Gastroesophageal sphincter (tissue), 4 donors: ENCODE measurements around the gene TRAT1. TPM values are rescaled to one million over a fixed set of nuclear protein-coding genes. Genes with fewer than 3 reads are reported as not detected.

Experiments
- ATAC-seq: fragments of 150-250 bp; one replicate; pipeline ENCODE4 v1.9.1; 2016; ENCODE audit warnings: mild to moderate bottlenecking, moderate library complexity
- H3K27ac ChIP-seq, 4 donors: fragments of 200-600 bp; sonication (generic) in 3 of 4; 1 replicate in 3 of 4; 2 replicates in 1 of 4; pipeline ENCODE4 v1.5.1; 2016 to 2019
- H3K27me3 ChIP-seq: fragments of 200-600 bp; sonication (generic); one replicate; pipeline ENCODE4 v1.5.1; 2019
- H3K36me3 ChIP-seq, 2 donors: fragments of 200-600 bp; sonication (generic); one replicate each; pipeline ENCODE4 v1.5.1; 2019; ENCODE audit warnings: control low read depth in 1 of 2
- H3K4me1 ChIP-seq, 3 donors: fragments of 200-600 bp; sonication (generic); 1 replicate in 2 of 3; 2 replicates in 1 of 3; pipeline ENCODE4 v1.5.1; 2016 to 2019; ENCODE audit warnings: control low read depth in 2 of 3
- H3K4me3 ChIP-seq, 2 donors: fragments of 200-600 bp; sonication (generic); one replicate each; pipeline ENCODE4 v1.5.1; 2019; ENCODE audit warnings: mild to moderate bottlenecking in 1 of 2, moderate library complexity in 1 of 2
- H3K9me3 ChIP-seq, 3 donors: fragments of 200-600 bp; sonication (generic); one replicate each; pipeline ENCODE4 v1.5.1; 2017 to 2019; ENCODE audit warnings: control low read depth in 2 of 3
- CTCF ChIP-seq, 4 experiments: fragments of 200-600 bp in 2 of 4; fragments of 450-650 bp in 2 of 4; sonication (generic) in 1 of 4; IDR thresholded peaks; one replicate each; pipeline ENCODE4 v1.5.1; 2017 to 2019; ENCODE audit warnings: antibody characterized with exemption in 4 of 4, mild to moderate bottlenecking in 2 of 4, moderate library complexity in 2 of 4
- EP300 ChIP-seq: sonication (generic); formaldehyde crosslinking; IDR thresholded peaks from one replicate; pipeline ENCODE4 v1.6.1; 2017; ENCODE audit warnings: antibody characterized with exemption, mild to moderate bottlenecking
- POLR2A ChIP-seq, 2 donors: fragments of 450-650 bp; IDR thresholded peaks; one replicate each; pipeline ENCODE4 v1.6.1; 2017; ENCODE audit warnings: antibody characterized with exemption in 2 of 2, mild to moderate bottlenecking in 2 of 2, moderate library complexity in 1 of 2
- POLR2AphosphoS5 ChIP-seq: sonication (generic); formaldehyde crosslinking; IDR thresholded peaks from one replicate; pipeline ENCODE4 v1.6.1; 2017; ENCODE audit warnings: antibody characterized with exemption
- WGBS, 2 donors: methylation state at CpG; one replicate each; pipeline ENCODE4 v1.1.5; 2018; ENCODE audit warnings: low coverage in 1 of 2; 5-methylcytosine and 5-hydroxymethylcytosine counted together
- total RNA-seq, 4 donors: library from RNA; depleted of rRNA; stranded (reverse); fragments of >200 nt; gene quantifications; one replicate each; pipeline ENCODE4 v1.1.0, GENCODE V29; 2016

The TRAT1 gene
- total RNA-seq, 4 donors from 2014 or later: 1.2 to 2.4 TPM; not detected in 2

GRCh38 chr3:108877901-108878300, 55.3 kb downstream of the TRAT1 start:
- Histone ChIP-seq H3K4me3 (no peak overlapping the region), H3K9me3 (no peaks in the 10 kb centered on the region), H3K27ac (no peak overlapping the region), H3K27me3 (no peaks in the 10 kb centered on the region), H3K36me3 (no peaks in the 10 kb centered on the region), H3K4me1 (no peaks in the 10 kb centered on the region)
- no peak for ATAC-seq
- TF ChIP-seq POLR2AphosphoS5 (no peak), CTCF (IDR thresholded peaks at IDR 0.05) (no peak), EP300 (no peak), POLR2A (IDR thresholded peaks at IDR 0.05) (no peak)
- 0 to 40% methylated on average over 1 of the region's 1 CpG for WGBS, 2 donors

- Histone ChIP-seq H3K27me3 (no peaks in the 10 kb centered on the region), H3K9me3 (no peaks in the 10 kb centered on the region), H3K27ac (no peak overlapping the region), H3K36me3 (no peaks in the 10 kb centered on the region), H3K4me1 (no peaks in the 10 kb centered on the region), H3K4me3 (no peak overlapping the region)
- whole genome bisulfite sequencing, 2 donors: 60 to 81% methylated on average over 1 to 3 of the region's 8 CpGs
- no peak for ATAC-seq
- no peak for TF ChIP-seq EP300
- no peak for TF ChIP-seq CTCF (IDR thresholded peaks at IDR 0.05)
- TF ChIP-seq POLR2AphosphoS5: no peak
- no peak for TF ChIP-seq POLR2A (IDR thresholded peaks at IDR 0.05)
These were observed 57.3 kb downstream of the TRAT1 start for GRCh38 chr3:108879915-108880314.

- TF ChIP-seq POLR2A (IDR thresholded peaks at IDR 0.05) (no peak), EP300 (no peak), CTCF (IDR thresholded peaks at IDR 0.05) (no peak), POLR2AphosphoS5 (no peak)
- no peaks in the 10 kb centered on the region for H3K36me3 ChIP-seq
- H3K4me1 ChIP-seq: no peaks in the 10 kb centered on the region
- H3K4me3 ChIP-seq: no peak overlapping the region
- H3K9me3 ChIP-seq: no peaks in the 10 kb centered on the region
- H3K27me3 ChIP-seq: no peaks in the 10 kb centered on the region
- ATAC-seq: no peak
- H3K27ac ChIP-seq: no peak overlapping the region
These were observed 60.2 kb downstream of the TRAT1 start for GRCh38 chr3:108882762-108883161.

GRCh38 chr3:108883373-108883772, 60.8 kb downstream of the TRAT1 start:
- H3K27me3 ChIP-seq: no peaks in the 10 kb centered on the region
- no peak for ATAC-seq
- WGBS, 2 donors: 0% methylated on average over 1 of the region's 1 CpG
- H3K4me1 ChIP-seq: no peaks in the 10 kb centered on the region
- TF ChIP-seq POLR2A (IDR thresholded peaks at IDR 0.05) (no peak), CTCF (IDR thresholded peaks at IDR 0.05) (no peak), EP300 (no peak), POLR2AphosphoS5 (no peak)
- no peaks in the 10 kb centered on the region for H3K9me3 ChIP-seq
- H3K27ac ChIP-seq: no peak overlapping the region
- H3K4me3 ChIP-seq: no peak overlapping the region
- no peaks in the 10 kb centered on the region for H3K36me3 ChIP-seq

- ATAC-seq: no peak
- no peak overlapping the region for H3K27ac ChIP-seq
- no peaks in the 10 kb centered on the region for H3K36me3 ChIP-seq
- TF ChIP-seq POLR2AphosphoS5 (no peak), POLR2A (IDR thresholded peaks at IDR 0.05) (no peak)
- 82 to 91% methylated on average over 4 of the region's 4 CpGs for WGBS, 2 donors
- no peaks in the 10 kb centered on the region for H3K27me3 ChIP-seq
- no peaks in the 10 kb centered on the region for H3K9me3 ChIP-seq
- H3K4me3 ChIP-seq: no peak overlapping the region
- H3K4me1 ChIP-seq: no peaks in the 10 kb centered on the region
These were observed 64.5 kb downstream of the TRAT1 start for GRCh38 chr3:108887121-108887520.

GRCh38 chr3:108887777-108888176, 65.2 kb downstream of the TRAT1 start:
- no peak for TF ChIP-seq CTCF (IDR thresholded peaks at IDR 0.05)
- TF ChIP-seq POLR2AphosphoS5: no peak
- TF ChIP-seq EP300: no peak
- no peak for TF ChIP-seq POLR2A (IDR thresholded peaks at IDR 0.05)
- H3K4me1 ChIP-seq: no peaks in the 10 kb centered on the region
- ATAC-seq: no peak
- no peaks in the 10 kb centered on the region for H3K9me3 ChIP-seq
- no peak overlapping the region for H3K4me3 ChIP-seq
- WGBS, 2 donors: 76 to 96% methylated on average over 2 of the region's 2 CpGs
- no peaks in the 10 kb centered on the region for H3K36me3 ChIP-seq
- no peaks in the 10 kb centered on the region for H3K27me3 ChIP-seq
- no peak overlapping the region for H3K27ac ChIP-seq
